ENCODE measurements around the gene PDPN.
"Not testable (repeated sequence)": the region's sequence is repeated elsewhere in the genome, so short reads cannot be mapped to it uniquely, and the experiment has no call there.

Gene PDPN

DNA sequence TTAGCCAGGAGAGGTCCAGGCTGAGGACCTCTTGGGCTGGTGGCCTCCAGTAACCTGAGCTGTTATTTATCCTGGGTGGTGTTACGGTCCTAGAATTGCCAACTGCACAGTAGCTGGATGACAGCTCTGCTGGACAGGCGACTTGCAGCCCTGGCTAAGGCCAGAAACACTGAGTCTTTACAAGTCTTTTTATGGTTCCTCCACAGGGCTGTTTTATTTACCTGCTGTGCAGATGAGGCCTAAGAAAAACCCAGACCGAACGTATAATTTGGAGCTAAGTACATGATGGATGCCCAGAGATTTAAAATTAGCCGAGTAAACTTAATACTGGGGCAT is 39.4 kb upstream of the PDPN start:
- no peak for DNase-seq (ENCODE audit: low read depth, low spot score)
- H3K27ac ChIP-seq, result no peak overlapping the region
- H3K4me3 ChIP-seq, result no peak overlapping the region
- H3K9ac ChIP-seq (ENCODE audit: insufficient read length), result no peak overlapping the region
- H3K9me3 ChIP-seq (ENCODE audit: low read depth, low read length), result no peaks in the 10 kb centered on the region
- no peaks in the 10 kb centered on the region for H3K36me3 ChIP-seq (ENCODE audit: insufficient read depth, low read length)
- TF ChIP-seq POLR2AphosphoS5 (IDR thresholded peaks at IDR 0.05; ENCODE audit: borderline replicate concordance, low read depth, low read length) (no peak), FOXP2 (optimal IDR thresholded peaks at IDR 0.05; ENCODE audit: control extremely low read depth, extremely low read length, insufficient read depth) (no peak), EZH2 (IDR thresholded peaks at IDR 0.05) (no peak)

GRCh38 chr1:13546791-13547190 is 36.8 kb upstream of the PDPN start:
- Histone ChIP-seq H3K36me3 (ENCODE audit: insufficient read depth, low read length) (no peaks in the 10 kb centered on the region), H3K9me3 (ENCODE audit: low read depth, low read length) (no peaks in the 10 kb centered on the region), H3K4me3 (no peak overlapping the region), H3K27ac (no peak overlapping the region), H3K9ac (ENCODE audit: insufficient read length) (no peak overlapping the region)
- DNase-seq (ENCODE audit: low read depth, low spot score), result no peak
- no peak for TF ChIP-seq POLR2AphosphoS5 (IDR thresholded peaks at IDR 0.05; ENCODE audit: borderline replicate concordance, low read depth, low read length)
- no peak for TF ChIP-seq FOXP2 (optimal IDR thresholded peaks at IDR 0.05; ENCODE audit: control extremely low read depth, extremely low read length, insufficient read depth)
- TF ChIP-seq EZH2 (IDR thresholded peaks at IDR 0.05), result no peak

DNA sequence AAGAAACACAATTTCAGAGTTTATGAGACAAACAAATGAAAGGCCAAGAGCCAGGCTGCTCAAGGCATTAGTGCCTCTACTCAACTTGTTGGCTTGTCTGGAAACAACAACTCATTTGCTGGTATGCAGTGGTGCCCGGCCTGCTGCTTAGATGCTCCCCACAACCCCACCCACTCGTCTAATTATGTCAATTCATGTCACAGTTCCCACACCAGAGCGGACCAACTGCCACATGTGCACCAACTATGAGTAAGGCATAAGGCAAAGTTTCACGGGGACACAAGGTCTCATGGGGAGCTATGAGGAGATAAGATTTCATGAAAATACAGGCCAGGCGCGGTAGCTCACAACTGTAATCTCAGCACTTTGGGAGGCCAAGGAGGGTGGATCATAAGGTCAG is 35.4 kb upstream of the PDPN start:
- Histone ChIP-seq H3K36me3 (ENCODE audit: insufficient read depth, low read length) (no peaks in the 10 kb centered on the region), H3K9ac (ENCODE audit: insufficient read length) (no peak overlapping the region), H3K9me3 (ENCODE audit: low read depth, low read length) (no peaks in the 10 kb centered on the region), H3K27ac (no peak overlapping the region), H3K4me3 (no peak overlapping the region)
- DNase-seq (ENCODE audit: low read depth, low spot score), result no peak
- TF ChIP-seq FOXP2 (optimal IDR thresholded peaks at IDR 0.05; ENCODE audit: control extremely low read depth, extremely low read length, insufficient read depth) (no peak), EZH2 (IDR thresholded peaks at IDR 0.05) (no peak), POLR2AphosphoS5 (IDR thresholded peaks at IDR 0.05; ENCODE audit: borderline replicate concordance, low read depth, low read length) (no peak)

- TF ChIP-seq POLR2AphosphoS5 (IDR thresholded peaks at IDR 0.05; ENCODE audit: borderline replicate concordance, low read depth, low read length), result no peak
- no peak for TF ChIP-seq EZH2 (IDR thresholded peaks at IDR 0.05)
- H3K9me3 ChIP-seq (ENCODE audit: low read depth, low read length), result no peaks in the 10 kb centered on the region
- H3K4me3 ChIP-seq, result no peak overlapping the region
- DNase-seq (ENCODE audit: low read depth, low spot score), result no peak
- no peak overlapping the region for H3K27ac ChIP-seq
- no peak overlapping the region for H3K9ac ChIP-seq (ENCODE audit: insufficient read length)
- H3K36me3 ChIP-seq (ENCODE audit: insufficient read depth, low read length), result no peaks in the 10 kb centered on the region
Observed at GRCh38 chr1:13549021-13549420, 34.6 kb upstream of the PDPN start.

GRCh38 chr1:13549521-13549920 is 34.1 kb upstream of the PDPN start:
- Histone ChIP-seq H3K4me3 (no peak overlapping the region), H3K9ac (ENCODE audit: insufficient read length) (no peak overlapping the region), H3K9me3 (ENCODE audit: low read depth, low read length) (no peaks in the 10 kb centered on the region), H3K27ac (no peak overlapping the region), H3K36me3 (ENCODE audit: insufficient read depth, low read length) (no peaks in the 10 kb centered on the region)
- no peak for TF ChIP-seq FOXP2 (optimal IDR thresholded peaks at IDR 0.05; ENCODE audit: control extremely low read depth, extremely low read length, insufficient read depth)
- TF ChIP-seq EZH2 (IDR thresholded peaks at IDR 0.05), result no peak
- no peak for TF ChIP-seq POLR2AphosphoS5 (IDR thresholded peaks at IDR 0.05; ENCODE audit: borderline replicate concordance, low read depth, low read length)
- no peak for DNase-seq (ENCODE audit: low read depth, low spot score)

DNA sequence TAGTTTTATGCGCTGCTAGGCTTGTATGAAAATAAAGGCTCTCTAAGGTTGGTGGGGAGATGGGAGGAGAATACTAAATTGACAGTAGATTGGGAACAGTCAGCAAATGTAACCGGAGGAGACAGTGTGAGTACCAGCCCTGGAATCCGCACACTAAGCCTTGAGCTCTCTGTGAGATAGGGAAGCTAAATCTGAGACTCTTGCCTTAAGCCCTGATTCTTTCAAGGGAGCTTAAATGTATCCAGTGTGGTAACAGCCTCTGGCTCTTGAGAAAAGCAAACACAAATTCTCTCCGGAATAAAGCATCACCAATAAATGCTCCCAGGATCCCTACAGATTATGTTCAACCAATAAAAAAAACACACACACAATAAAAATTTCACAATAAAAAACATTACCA is 33.0 kb upstream of the PDPN start:
- peak; percentile 55 for DNase-seq (ENCODE audit: low read depth, low spot score)
- TF ChIP-seq FOXP2 (optimal IDR thresholded peaks at IDR 0.05; ENCODE audit: control extremely low read depth, extremely low read length, insufficient read depth) (no peak), POLR2AphosphoS5 (IDR thresholded peaks at IDR 0.05; ENCODE audit: borderline replicate concordance, low read depth, low read length) (no peak), EZH2 (IDR thresholded peaks at IDR 0.05) (no peak)
- H3K9ac ChIP-seq (ENCODE audit: insufficient read length), result no peak overlapping the region
- H3K9me3 ChIP-seq (ENCODE audit: low read depth, low read length), result no peaks in the 10 kb centered on the region
- H3K36me3 ChIP-seq (ENCODE audit: insufficient read depth, low read length), result no peaks in the 10 kb centered on the region
- peak overlapping the region; percentile 25; the same call in 1 of the 2 replicates for H3K27ac ChIP-seq
- H3K4me3 ChIP-seq, result peak overlapping the region; percentile 3; the same call in 1 of the 2 replicates

DNA sequence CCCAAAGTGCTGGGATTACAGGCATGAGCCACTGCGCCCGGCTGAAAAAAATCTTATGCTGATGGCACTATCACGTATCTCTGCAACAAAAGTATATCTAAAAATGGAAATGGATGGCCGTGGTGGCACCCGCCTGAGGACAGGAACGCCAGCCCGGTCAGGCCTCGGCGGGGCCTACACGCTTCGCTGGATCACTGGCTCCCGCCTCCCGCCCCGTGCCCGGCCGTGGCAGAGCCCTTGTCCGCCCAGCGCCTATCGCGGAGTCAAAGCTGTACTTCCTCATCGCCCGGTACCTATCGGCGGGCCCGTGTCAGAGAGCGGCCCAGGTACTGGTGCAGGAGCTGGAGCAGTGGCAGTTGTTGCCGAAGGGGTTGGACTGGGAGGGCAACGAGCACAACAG is 28.8 kb upstream of the PDPN start:
- Histone ChIP-seq H3K9ac (ENCODE audit: insufficient read length) (no peak overlapping the region), H3K4me3 (no peak overlapping the region), H3K9me3 (ENCODE audit: low read depth, low read length) (no peaks in the 10 kb centered on the region), H3K27ac (no peak overlapping the region), H3K36me3 (ENCODE audit: insufficient read depth, low read length) (no peaks in the 10 kb centered on the region)
- no peak for TF ChIP-seq EZH2 (IDR thresholded peaks at IDR 0.05)
- no peak for TF ChIP-seq POLR2AphosphoS5 (IDR thresholded peaks at IDR 0.05; ENCODE audit: borderline replicate concordance, low read depth, low read length)
- TF ChIP-seq FOXP2 (optimal IDR thresholded peaks at IDR 0.05; ENCODE audit: control extremely low read depth, extremely low read length, insufficient read depth), result no peak
- DNase-seq (ENCODE audit: low read depth, low spot score), result no peak

- no peak for TF ChIP-seq FOXP2 (optimal IDR thresholded peaks at IDR 0.05; ENCODE audit: control extremely low read depth, extremely low read length, insufficient read depth)
- no peak for TF ChIP-seq EZH2 (IDR thresholded peaks at IDR 0.05)
- TF ChIP-seq POLR2AphosphoS5 (IDR thresholded peaks at IDR 0.05; ENCODE audit: borderline replicate concordance, low read depth, low read length), result no peak
- Histone ChIP-seq H3K36me3 (ENCODE audit: insufficient read depth, low read length) (no peaks in the 10 kb centered on the region), H3K9me3 (ENCODE audit: low read depth, low read length) (no peaks in the 10 kb centered on the region), H3K9ac (ENCODE audit: insufficient read length) (no peak overlapping the region), H3K4me3 (no peak overlapping the region), H3K27ac (no peak overlapping the region)
- no peak for DNase-seq (ENCODE audit: low read depth, low spot score)
Observed at GRCh38 chr1:13556224-13556764, 27.3 kb upstream of the PDPN start.

DNA sequence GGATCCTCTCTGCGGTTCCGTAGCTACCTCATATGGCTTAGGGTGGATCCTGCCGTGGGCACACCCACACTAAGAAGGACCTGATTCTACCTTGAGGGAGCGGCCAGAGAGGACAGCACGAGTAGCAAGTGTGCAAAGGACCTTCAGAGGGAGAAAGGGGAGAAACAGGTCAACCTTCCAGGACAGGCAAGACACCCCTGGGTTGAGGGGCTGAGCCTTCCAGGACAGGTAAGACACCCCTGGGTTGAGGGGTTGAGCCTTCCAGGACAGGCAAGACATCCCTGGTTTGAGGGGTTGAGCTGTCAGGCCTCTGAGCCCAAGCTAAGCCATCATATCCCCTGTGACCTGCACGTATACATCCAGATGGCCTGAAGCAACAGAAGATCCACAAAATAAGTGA is 23.1 kb upstream of the PDPN start:
- H3K4me3 ChIP-seq, result no peak overlapping the region
- no peak overlapping the region for H3K27ac ChIP-seq

GRCh38 chr1:13562981-13563380 is 20.7 kb upstream of the PDPN start:
- H3K27ac ChIP-seq; H3K9ac ChIP-seq (ENCODE audit: insufficient read length); H3K36me3 ChIP-seq (ENCODE audit: insufficient read depth, low read length); DNase-seq (ENCODE audit: low read depth, low spot score); H3K9me3 ChIP-seq (ENCODE audit: low read depth, low read length); H3K4me3 ChIP-seq: not testable (repeated sequence)

More for the DNA sequence above, 23.1 kb upstream of the PDPN start:
- H3K9ac ChIP-seq (ENCODE audit: insufficient read length), result no peak overlapping the region
- H3K9me3 ChIP-seq (ENCODE audit: low read depth, low read length), result no peaks in the 10 kb centered on the region
- no peak for TF ChIP-seq POLR2AphosphoS5 (IDR thresholded peaks at IDR 0.05; ENCODE audit: borderline replicate concordance, low read depth, low read length)
- TF ChIP-seq FOXP2 (optimal IDR thresholded peaks at IDR 0.05; ENCODE audit: control extremely low read depth, extremely low read length, insufficient read depth), result no peak
- H3K36me3 ChIP-seq (ENCODE audit: insufficient read depth, low read length), result no peaks in the 10 kb centered on the region
- DNase-seq (ENCODE audit: low read depth, low spot score), result no peak

Data from SK-N-MC (cell line).